Tibial artery (tissue), 4 donors: ENCODE data around the gene PCGF5.

Experiments used
- DNase-seq, 2 donors: peaks; one replicate each; pipeline ENCODE4 v3.0.0-alpha.2; 2019
- H3K27ac ChIP-seq, 2 donors: fragments of 200-600 bp; sonication (generic) in 1 of 2; 1 replicate in 1 of 2; 2 replicates in 1 of 2; pipeline ENCODE4 v1.5.1; 2018 to 2019; ENCODE audit warnings: mild to moderate bottlenecking in 1 of 2
- H3K27me3 ChIP-seq, 2 donors: fragments of 200-600 bp; sonication (generic) in 1 of 2; one replicate each; pipeline versions ENCODE4 v1.5.1 to v1.6.0; 2016 to 2019
- H3K36me3 ChIP-seq, 3 donors: fragments of 200-600 bp; sonication (generic) in 2 of 3; one replicate each; pipeline ENCODE4 v1.5.1; 2016 to 2019; ENCODE audit warnings: mild to moderate bottlenecking in 2 of 3
- H3K4me1 ChIP-seq, 4 donors: fragments of 200-600 bp; sonication (generic) in 2 of 4; 1 replicate in 3 of 4; 2 replicates in 1 of 4; pipeline ENCODE4 v1.5.1; 2016 to 2019
- H3K4me3 ChIP-seq, 2 donors: fragments of 200-600 bp; sonication (generic) in 1 of 2; 1 replicate in 1 of 2; 2 replicates in 1 of 2; pipeline ENCODE4 v1.5.1; 2018 to 2019; ENCODE audit warnings: mild to moderate bottlenecking in 2 of 2
- H3K9me3 ChIP-seq, 3 donors: fragments of 200-600 bp; sonication (generic) in 1 of 3; one replicate each; pipeline ENCODE4 v1.5.1; 2016 to 2019
- CTCF ChIP-seq, 2 experiments: fragments of 200-600 bp in 1 of 2; fragments of 450-650 bp in 1 of 2; IDR thresholded peaks; one replicate each; pipeline ENCODE4 v1.5.1; 2017 to 2019; ENCODE audit warnings: antibody characterized with exemption in 2 of 2, mild to moderate bottlenecking in 1 of 2, moderate library complexity in 1 of 2
- intact Hi-C: fragments of 100-400 bp; cut with DNase I; formaldehyde crosslinking; loops from one replicate; pipeline ENCODE4 v1.15.0; 2023; ENCODE audit warnings: low total_unique reads

PCGF5 gene

GRCh38 chr10:91226093-91226492 is 5.6 kb downstream of the PCGF5 start:
- DNase-seq, result no peak
- intact Hi-C loops, result loop anchor here (10.0 kb wide), 1 partner anchor 61 kb away; no protein-coding TSS in a partner anchor
- Histone ChIP-seq H3K4me3 (no peak overlapping the region), H3K27me3 (no peaks in the 10 kb centered on the region), H3K9me3 (no peaks in the 10 kb centered on the region), H3K27ac (no peak overlapping the region), H3K36me3 (peaks cover 0 to 10% (median 0%) of the 10 kb centered on the region in 3 donors), H3K4me1 (peaks cover 0 to 96% (median 35%) of the 10 kb centered on the region in 4 donors)
- no peak for TF ChIP-seq CTCF (IDR thresholded peaks at IDR 0.05)

- no peak for DNase-seq
- intact Hi-C loops, result loop anchor here (10.0 kb wide), 1 partner anchor 63 kb away; no protein-coding TSS in a partner anchor
- H3K27ac ChIP-seq, result no peak overlapping the region
- H3K9me3 ChIP-seq, result no peaks in the 10 kb centered on the region
- no peak for TF ChIP-seq CTCF (IDR thresholded peaks at IDR 0.05)
- H3K4me3 ChIP-seq, result no peak overlapping the region
- peaks cover 0 to 10% (median 0%) of the 10 kb centered on the region in 3 donors for H3K36me3 ChIP-seq
- H3K27me3 ChIP-seq, result no peaks in the 10 kb centered on the region
- peaks cover 0 to 97% (median 30%) of the 10 kb centered on the region in 4 donors for H3K4me1 ChIP-seq
Observed at GRCh38 chr10:91227576-91227975, 7.1 kb downstream of the PCGF5 start.

GRCh38 chr10:91229683-91230082 is 9.2 kb downstream of the PCGF5 start:
- intact Hi-C loops, result loop anchor here (10.0 kb wide), 1 partner anchor 65 kb away; no protein-coding TSS in a partner anchor

GRCh38 chr10:91238191-91238590 is 17.7 kb downstream of the PCGF5 start:
- peaks cover 0 to 5% (median 0%) of the 10 kb centered on the region in 3 donors for H3K36me3 ChIP-seq
- DNase-seq, result no peak
- no peaks in the 10 kb centered on the region for H3K27me3 ChIP-seq
- no peak overlapping the region for H3K27ac ChIP-seq
- H3K4me3 ChIP-seq, result no peak overlapping the region
- intact Hi-C loops, result no loop called here
- H3K4me1 ChIP-seq, result peaks cover 0 to 32% (median 1%) of the 10 kb centered on the region in 4 donors
- TF ChIP-seq CTCF (IDR thresholded peaks at IDR 0.05), result no peak
- H3K9me3 ChIP-seq, result no peaks in the 10 kb centered on the region

More at GRCh38 chr10:91229683-91230082, 9.2 kb downstream of the PCGF5 start:
- H3K36me3 ChIP-seq, result peaks cover 0 to 10% (median 0%) of the 10 kb centered on the region in 3 donors
- peaks cover 0 to 83% (median 16%) of the 10 kb centered on the region in 4 donors for H3K4me1 ChIP-seq
- no peak overlapping the region for H3K4me3 ChIP-seq
- H3K27me3 ChIP-seq, result no peaks in the 10 kb centered on the region
- H3K9me3 ChIP-seq, result no peaks in the 10 kb centered on the region
- no peak for DNase-seq
- H3K27ac ChIP-seq, result no peak overlapping the region
- no peak for TF ChIP-seq CTCF (IDR thresholded peaks at IDR 0.05)

GRCh38 chr10:91239789-91240188 is 19.3 kb downstream of the PCGF5 start:
- Histone ChIP-seq H3K27ac (no peak overlapping the region), H3K27me3 (no peaks in the 10 kb centered on the region), H3K36me3 (peaks cover 0 to 5% (median 0%) of the 10 kb centered on the region in 3 donors), H3K9me3 (no peaks in the 10 kb centered on the region), H3K4me3 (no peak overlapping the region), H3K4me1 (peaks cover 0 to 39% (median 0%) of the 10 kb centered on the region in 4 donors)
- no peak for TF ChIP-seq CTCF (IDR thresholded peaks at IDR 0.05)
- intact Hi-C loops, result no loop called here
- no peak for DNase-seq
